ENCODE measurements around the gene ERGIC1. TPM values are rescaled to one million over a fixed set of nuclear protein-coding genes. Genes with fewer than 3 reads are reported as not detected.

ERGIC1 gene
- total and polyA plus RNA-seq, 2 of the 8 experiments (the other 6 are each of a cell fraction or from before 2014, with no cell fraction given) = 95.3 to 106 TPM

DNA sequence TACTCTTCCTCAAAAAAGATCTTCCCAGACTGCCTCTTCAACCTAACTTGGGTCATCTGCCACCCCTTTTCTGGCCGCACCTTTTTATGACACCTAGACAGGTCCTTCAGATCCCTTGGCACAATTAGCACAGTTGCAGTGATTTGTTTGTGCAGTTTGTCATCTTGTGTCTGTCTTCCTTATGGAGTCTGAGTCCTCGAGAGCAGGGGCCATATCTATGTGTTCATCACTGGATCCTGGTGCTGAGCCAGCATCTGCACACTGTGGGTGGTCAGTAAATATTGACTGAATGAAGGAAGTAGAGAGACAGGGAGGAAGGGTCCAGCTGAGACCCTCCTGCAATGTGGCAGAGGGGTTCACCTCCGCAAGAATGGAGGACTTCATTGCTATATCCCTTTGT lies 14.4 kb downstream of the ERGIC1 start:
- no peak overlapping the region for H3K4me3 ChIP-seq (ENCODE audit: extremely low read depth in 1 of 4, insufficient read depth in 2 of 4, low read depth in 3 of 4, low read length in 4 of 4)
- CTCF ChIA-PET (ENCODE audit: partially characterized antibody) = interaction anchor here (0.7 to 3.2 kb wide), 7 partner anchors 9 to 369 kb away, joined by 3 to 7 read pairs (median 3); no protein-coding TSS in a partner anchor
- no peak overlapping the region for H3K56ac ChIP-seq (replicated peaks; ENCODE audit: insufficient read length, low read depth, low read length)
- 95% methylated on average over 3 of the region's 3 CpGs; no CpG with 5 or more reads in 1 of the 2 experiments for WGBS, 2 experiments (ENCODE audit: extremely low coverage in 1 of 2, insufficient coverage in 1 of 2, insufficient read length in 1 of 2, insufficient replicate concordance in 2 of 2, low coverage in 1 of 2, low lambda C conversion rate in 2 of 2, missing lambda C conversion rate in 1 of 2)
- no peak overlapping the region for H2BK15ac ChIP-seq (ENCODE audit: low read length)
- H3K23ac ChIP-seq (ENCODE audit: insufficient read length) = no peak overlapping the region
- H3K18ac ChIP-seq (ENCODE audit: extremely low read depth, low read length) = no peak overlapping the region
- H3K79me2 ChIP-seq (ENCODE audit: control insufficient read depth in 1 of 2, insufficient read depth in 2 of 2, low read length in 2 of 2) = peaks cover 2 to 94% of the 10 kb centered on the region in 2 experiments
- no peak for DNase-seq (ENCODE audit: low read depth in 1 of 2, low spot score in 2 of 2)
- no peaks in the 10 kb centered on the region for H3K36me3 ChIP-seq (ENCODE audit: control insufficient read depth in 2 of 4, insufficient read depth in 4 of 4, low read length in 3 of 4)
- H4K8ac ChIP-seq (ENCODE audit: extremely low read depth, insufficient read depth, low read length) = no peak overlapping the region
- H4K20me1 ChIP-seq (replicated peaks in 1 of 2; ENCODE audit: control insufficient read depth in 1 of 2, insufficient read depth in 2 of 2, low read length in 2 of 2) = peaks cover 29 to 58% of the 10 kb centered on the region in 2 experiments
- H4K91ac ChIP-seq (replicated peaks; ENCODE audit: insufficient read length, low read length) = no peak overlapping the region
- FAIRE-seq = no peak
- POLR2A ChIA-PET (ENCODE audit: partially characterized antibody) = interaction anchor here (0.7 to 2.6 kb wide), 4 partner anchors 8 to 84 kb away, joined by 3 to 10 read pairs (median 5); no protein-coding TSS in a partner anchor
- no peak overlapping the region for H2AK5ac ChIP-seq (ENCODE audit: low read depth, low read length)
- peaks cover 0 to 4% (median 1%) of the 10 kb centered on the region in 4 experiments; a peak in 4 of 7 replicates for H3K4me1 ChIP-seq (replicated peaks in 1 of 4; ENCODE audit: control insufficient read depth in 3 of 4, insufficient read depth in 4 of 4, low read length in 3 of 4)
- no peak overlapping the region for H3K9ac ChIP-seq (replicated peaks in 1 of 4; ENCODE audit: extremely low read depth in 1 of 4, low read depth in 3 of 4, low read length in 3 of 4)
- peaks cover 51% of the 10 kb centered on the region for H3K79me1 ChIP-seq (ENCODE audit: low read depth, low read length)
- H3K14ac ChIP-seq (ENCODE audit: insufficient read length) = no peak overlapping the region
- no peak overlapping the region for H3K4ac ChIP-seq (replicated peaks; ENCODE audit: insufficient read length, low read depth, low read length)
- no peak overlapping the region for H3K27ac ChIP-seq (ENCODE audit: low read depth, low read length)
- H3K23me2 ChIP-seq (ENCODE audit: low read depth, low read length) = no peaks in the 10 kb centered on the region
- no peak overlapping the region for H2AFZ ChIP-seq (ENCODE audit: low read length)
- no peak overlapping the region for H2BK20ac ChIP-seq (ENCODE audit: low read length)
- H2BK120ac ChIP-seq (replicated peaks; ENCODE audit: low read depth, low read length) = no peak overlapping the region
- no peaks in the 10 kb centered on the region for H3K27me3 ChIP-seq (replicated peaks in 1 of 4; ENCODE audit: control insufficient read depth in 3 of 4, extremely low read depth in 1 of 4, insufficient read depth in 3 of 4, low read length in 3 of 4)
- H2BK12ac ChIP-seq (ENCODE audit: low read depth, low read length) = no peak overlapping the region
- H4K5ac ChIP-seq (ENCODE audit: insufficient read length, low read depth, low read length) = no peak overlapping the region
- H3K9me3 ChIP-seq (ENCODE audit: insufficient read depth in 2 of 2, low read depth in 1 of 2, low read length in 1 of 2) = no peaks in the 10 kb centered on the region
- H3K4me2 ChIP-seq (ENCODE audit: insufficient read depth in 1 of 2, low read depth in 2 of 2, low read length in 2 of 2) = no peak overlapping the region
- TF ChIP-seq YY1 (IDR thresholded peaks at IDR 0.05; ENCODE audit: low read depth, low read length) = no peak
- TF ChIP-seq, protein P1, sequence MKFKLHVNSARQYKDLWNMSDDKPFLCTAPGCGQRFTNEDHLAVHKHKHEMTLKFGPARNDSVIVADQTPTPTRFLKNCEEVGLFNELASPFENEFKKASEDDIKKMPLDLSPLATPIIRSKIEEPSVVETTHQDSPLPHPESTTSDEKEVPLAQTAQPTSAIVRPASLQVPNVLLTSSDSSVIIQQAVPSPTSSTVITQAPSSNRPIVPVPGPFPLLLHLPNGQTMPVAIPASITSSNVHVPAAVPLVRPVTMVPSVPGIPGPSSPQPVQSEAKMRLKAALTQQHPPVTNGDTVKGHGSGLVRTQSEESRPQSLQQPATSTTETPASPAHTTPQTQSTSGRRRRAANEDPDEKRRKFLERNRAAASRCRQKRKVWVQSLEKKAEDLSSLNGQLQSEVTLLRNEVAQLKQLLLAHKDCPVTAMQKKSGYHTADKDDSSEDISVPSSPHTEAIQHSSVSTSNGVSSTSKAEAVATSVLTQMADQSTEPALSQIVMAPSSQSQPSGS (IDR thresholded peaks at IDR 0.05; ENCODE audit: low read length) = no peak
- TF ChIP-seq POLR2A (IDR thresholded peaks at IDR 0.05; ENCODE audit: control extremely low read depth in 1 of 2, low read depth in 2 of 2, low read length in 2 of 2) = no peak
- no peak overlapping the region for H2BK5ac ChIP-seq (ENCODE audit: low read depth, low read length)
